ENCODE results near the gene RGS19.

The RGS19 gene

GRCh38 chr20:64062596-64063388, 16.5 kb downstream of the RGS19 start, which contains the start of gene TCEA2:
Gene TCEA2, plus strand, starts transcription at chr20:64063198. Its CDS starts 115 bp downstream, at chr20:64063313.
- peak; percentile 96 for DNase-seq

- DNase-seq = no peak
Measured at GRCh38 chr20:64062276-64062595, 17.1 kb downstream of the RGS19 start.

- no peak for DNase-seq
Measured at GRCh38 chr20:64058536-64058935, 20.8 kb downstream of the RGS19 start.

- peak; percentile 68 for DNase-seq
Measured at GRCh38 chr20:64057628-64058498, 21.5 kb downstream of the RGS19 start.

- no peak for DNase-seq
Measured at GRCh38 chr20:64056889-64057627, 22.3 kb downstream of the RGS19 start.

GRCh38 chr20:64056639-64056888, 22.8 kb downstream of the RGS19 start:
- DNase-seq = no peak

GRCh38 chr20:64055893-64056638, 23.3 kb downstream of the RGS19 start:
- peak; percentile 73 for DNase-seq

GRCh38 chr20:64055396-64055892, 23.9 kb downstream of the RGS19 start:
- no peak for DNase-seq

GRCh38 chr20:64053841-64054661, 25.3 kb downstream of the RGS19 start:
- DNase-seq = peak; percentile 71

GRCh38 chr20:64052987-64053840, 26.1 kb downstream of the RGS19 start:
- DNase-seq = no peak

- DNase-seq = no peak
Measured at GRCh38 chr20:64052326-64052722, 27.0 kb downstream of the RGS19 start.

- no peak for DNase-seq
Measured at GRCh38 chr20:64051561-64052325, 27.6 kb downstream of the RGS19 start.

GRCh38 chr20:64051033-64051452, 28.3 kb downstream of the RGS19 start:
- DNase-seq = no peak

- DNase-seq = no peak
Measured at GRCh38 chr20:64050261-64051032, 28.9 kb downstream of the RGS19 start.

GRCh38 chr20:64049878-64050260, 29.4 kb downstream of the RGS19 start:
- DNase-seq = no peak

GRCh38 chr20:64049060-64049877, 30.0 kb downstream of the RGS19 start, which contains the start of gene SOX18:
Gene SOX18, minus strand, starts transcription at chr20:64049639. Its CDS starts 123 bp downstream, at chr20:64049516.
- DNase-seq = peak; percentile 40

- DNase-seq = no peak
Measured at GRCh38 chr20:64048402-64049044, 30.8 kb downstream of the RGS19 start.

Measured in fibroblast of skin of scalp (primary cell).